GM18907 (cell line): ENCODE measurements around the gene EVL.

Experiments used
- ATAC-seq: cut with Tn5 transposase; IDR thresholded peaks from one replicate; pipeline ENCODE4 v1.9.1; 2021; ENCODE audit warnings: mild to moderate bottlenecking, moderate library complexity; ENCODE audit not compliant: unreplicated experiment

Gene EVL

GRCh38 chr14:100065942-100066574 lies 836 bp downstream of the EVL start:
- ATAC-seq = peak; percentile 39

- no peak for ATAC-seq
These were observed 1.7 kb downstream of the EVL start for GRCh38 chr14:100066962-100067361.

- ATAC-seq = no peak
These were observed 2.3 kb downstream of the EVL start for GRCh38 chr14:100067481-100067880.

GRCh38 chr14:100067971-100068959 lies 3.0 kb downstream of the EVL start:
- peak; percentile 45 for ATAC-seq

- no peak for ATAC-seq
These were observed 4.1 kb downstream of the EVL start for GRCh38 chr14:100069161-100069800.

GRCh38 chr14:100070310-100070709 lies 5.1 kb downstream of the EVL start:
- no peak for ATAC-seq

- ATAC-seq = no peak
These were observed 6.3 kb downstream of the EVL start for GRCh38 chr14:100071545-100071944.

- peak; percentile 31 for ATAC-seq
These were observed 7.6 kb downstream of the EVL start for GRCh38 chr14:100072783-100073346.

- ATAC-seq = no peak
These were observed 8.6 kb downstream of the EVL start for GRCh38 chr14:100073576-100074430.

- ATAC-seq = no peak
These were observed 9.3 kb downstream of the EVL start for GRCh38 chr14:100074431-100075100.

GRCh38 chr14:100075681-100076080 lies 10.5 kb downstream of the EVL start:
- ATAC-seq = no peak

GRCh38 chr14:100076133-100076532 lies 10.9 kb downstream of the EVL start:
- peak; percentile 46 for ATAC-seq

- ATAC-seq = no peak
These were observed 11.4 kb downstream of the EVL start for GRCh38 chr14:100076606-100077005.

- no peak for ATAC-seq
These were observed 12.2 kb downstream of the EVL start for GRCh38 chr14:100077441-100077840.

GRCh38 chr14:100078216-100078803 lies 13.1 kb downstream of the EVL start:
- no peak for ATAC-seq

GRCh38 chr14:100078997-100079725 lies 13.9 kb downstream of the EVL start:
- ATAC-seq = peak; percentile 75

GRCh38 chr14:100079726-100080005 lies 14.4 kb downstream of the EVL start:
- ATAC-seq = no peak

GRCh38 chr14:100080206-100080605 lies 15.0 kb downstream of the EVL start:
- no peak for ATAC-seq
